Measurements from ENCODE around the gene LRBA.

DNA sequence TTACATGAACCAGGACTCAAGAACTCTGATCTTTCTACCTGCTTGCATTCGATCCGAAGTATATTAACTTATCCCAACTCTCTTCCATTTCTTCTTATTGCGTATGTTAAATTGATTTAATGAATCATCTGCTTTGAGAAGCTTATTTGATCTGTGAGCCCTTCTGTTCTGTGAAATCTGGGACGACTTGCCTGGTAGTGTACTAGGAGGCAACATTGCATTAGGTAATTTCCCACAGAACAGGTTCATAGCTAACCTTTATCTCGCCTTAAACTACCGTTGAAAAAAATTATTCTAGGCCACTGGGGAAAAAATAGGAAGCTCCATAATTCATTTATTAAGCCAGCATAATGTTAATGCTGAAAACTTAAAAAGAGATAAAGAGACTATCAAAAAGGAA, 500.4 kb downstream of the LRBA start:
- TF ChIP-seq, protein P1, sequence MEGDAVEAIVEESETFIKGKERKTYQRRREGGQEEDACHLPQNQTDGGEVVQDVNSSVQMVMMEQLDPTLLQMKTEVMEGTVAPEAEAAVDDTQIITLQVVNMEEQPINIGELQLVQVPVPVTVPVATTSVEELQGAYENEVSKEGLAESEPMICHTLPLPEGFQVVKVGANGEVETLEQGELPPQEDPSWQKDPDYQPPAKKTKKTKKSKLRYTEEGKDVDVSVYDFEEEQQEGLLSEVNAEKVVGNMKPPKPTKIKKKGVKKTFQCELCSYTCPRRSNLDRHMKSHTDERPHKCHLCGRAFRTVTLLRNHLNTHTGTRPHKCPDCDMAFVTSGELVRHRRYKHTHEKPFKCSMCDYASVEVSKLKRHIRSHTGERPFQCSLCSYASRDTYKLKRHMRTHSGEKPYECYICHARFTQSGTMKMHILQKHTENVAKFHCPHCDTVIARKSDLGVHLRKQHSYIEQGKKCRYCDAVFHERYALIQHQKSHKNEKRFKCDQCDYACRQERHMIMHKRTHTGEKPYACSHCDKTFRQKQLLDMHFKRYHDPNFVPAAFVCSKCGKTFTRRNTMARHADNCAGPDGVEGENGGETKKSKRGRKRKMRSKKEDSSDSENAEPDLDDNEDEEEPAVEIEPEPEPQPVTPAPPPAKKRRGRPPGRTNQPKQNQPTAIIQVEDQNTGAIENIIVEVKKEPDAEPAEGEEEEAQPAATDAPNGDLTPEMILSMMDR (IDR thresholded peaks at IDR 0.05; ENCODE audit: borderline replicate concordance, extremely low read depth, low read length, poor library complexity, severe bottlenecking), result no peak
- TF ChIP-seq EZH2 (IDR thresholded peaks at IDR 0.05; ENCODE audit: borderline replicate concordance, low read depth, low read length, severe bottlenecking), result no peak
